GM21381 (cell line): ENCODE data around the gene SH2D2A.

Experiments
- ATAC-seq: cut with Tn5 transposase; IDR thresholded peaks from one replicate; pipeline ENCODE4 v1.9.1; 2021; ENCODE audit warnings: mild to moderate bottlenecking, moderate library complexity; ENCODE audit not compliant: unreplicated experiment

The SH2D2A gene

DNA sequence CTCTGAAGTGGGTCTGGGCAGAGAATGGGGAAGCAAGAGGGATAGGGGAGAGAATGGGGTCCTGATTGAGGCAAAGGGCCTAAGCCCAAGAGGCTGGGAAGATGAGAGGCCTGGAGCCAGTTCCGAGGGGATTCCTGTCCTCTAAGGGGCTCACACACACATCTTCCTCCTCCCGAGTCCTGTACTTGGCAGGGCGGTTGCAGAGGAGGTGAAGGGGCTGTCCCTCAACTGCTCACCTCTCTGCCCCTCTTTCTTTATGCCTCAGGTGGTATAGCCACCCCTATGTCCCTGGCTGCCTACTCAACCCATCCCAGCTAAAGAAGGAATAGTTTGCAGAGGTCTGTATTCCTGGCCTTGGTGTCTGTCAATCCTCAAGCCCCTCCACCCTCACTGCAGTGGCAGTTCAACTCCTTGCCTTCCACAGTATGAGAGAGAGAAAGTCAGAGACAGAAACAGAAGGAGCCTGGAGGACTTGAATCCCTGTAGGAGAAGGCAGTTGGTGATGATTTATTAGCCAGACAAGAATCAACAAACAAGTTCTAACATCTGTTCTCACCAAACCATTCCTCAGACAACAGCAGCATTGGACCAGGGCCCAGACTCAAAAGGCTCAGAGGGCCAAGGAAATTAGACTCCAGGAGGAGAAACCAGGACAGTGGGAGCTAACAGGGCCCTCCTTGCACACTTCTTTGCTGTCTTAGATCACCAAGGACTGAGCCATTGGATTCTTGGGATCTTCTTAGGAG, 10.7 kb downstream of the SH2D2A start:
- ATAC-seq: no peak

DNA sequence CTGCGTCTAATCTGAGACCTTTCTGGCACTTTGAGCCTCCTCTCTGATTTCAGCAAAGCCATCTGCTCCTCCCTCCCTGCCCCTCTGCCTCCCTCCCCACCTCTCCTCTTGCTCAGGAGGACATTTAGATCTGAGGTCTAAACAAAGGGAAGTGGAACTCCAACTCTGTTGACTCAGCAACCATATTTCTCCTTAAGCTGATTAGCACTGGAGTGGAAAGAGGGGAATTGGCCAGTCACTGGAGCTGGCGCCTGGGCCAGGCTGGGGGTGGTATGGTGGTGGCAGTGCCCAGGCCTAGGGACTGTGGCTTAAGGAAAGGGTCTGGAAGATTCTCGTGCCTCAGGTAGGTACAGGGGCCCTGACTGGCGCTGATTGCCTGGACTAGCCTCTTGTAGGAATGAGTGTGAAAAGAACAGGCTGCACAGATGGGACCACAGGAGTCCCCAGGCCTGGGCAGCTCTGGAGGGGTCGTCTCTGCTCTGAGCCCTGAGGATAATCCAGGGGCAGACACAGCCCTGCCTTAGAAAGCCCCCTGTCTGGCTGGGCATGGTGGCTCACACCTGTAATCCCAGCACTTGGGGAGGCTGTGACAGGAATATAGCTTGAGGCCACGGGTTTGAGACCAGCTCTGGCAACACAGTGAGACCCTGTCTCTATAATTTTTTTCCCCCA, 11.9 kb downstream of the SH2D2A start:
- no peak for ATAC-seq

DNA sequence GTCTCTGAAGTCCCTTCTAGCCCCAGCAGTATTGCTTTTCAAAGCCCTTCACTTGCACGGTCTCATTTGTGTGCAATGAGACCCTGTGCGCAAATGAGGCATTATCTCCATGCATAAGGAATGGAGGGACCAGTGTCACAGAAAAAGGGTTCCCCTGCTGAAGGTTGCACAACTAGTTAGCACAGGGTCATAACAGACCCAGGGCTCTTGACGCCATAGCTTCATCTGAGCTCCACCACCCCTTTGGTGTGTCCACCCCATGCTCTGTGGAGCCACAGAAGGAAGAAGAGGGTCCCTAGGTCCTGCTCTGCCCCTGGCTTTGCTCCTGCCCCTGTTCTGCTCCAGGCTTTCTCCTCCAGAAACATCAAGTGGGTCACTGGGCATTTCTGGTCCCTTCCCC, 12.6 kb downstream of the SH2D2A start:
- no peak for ATAC-seq

DNA sequence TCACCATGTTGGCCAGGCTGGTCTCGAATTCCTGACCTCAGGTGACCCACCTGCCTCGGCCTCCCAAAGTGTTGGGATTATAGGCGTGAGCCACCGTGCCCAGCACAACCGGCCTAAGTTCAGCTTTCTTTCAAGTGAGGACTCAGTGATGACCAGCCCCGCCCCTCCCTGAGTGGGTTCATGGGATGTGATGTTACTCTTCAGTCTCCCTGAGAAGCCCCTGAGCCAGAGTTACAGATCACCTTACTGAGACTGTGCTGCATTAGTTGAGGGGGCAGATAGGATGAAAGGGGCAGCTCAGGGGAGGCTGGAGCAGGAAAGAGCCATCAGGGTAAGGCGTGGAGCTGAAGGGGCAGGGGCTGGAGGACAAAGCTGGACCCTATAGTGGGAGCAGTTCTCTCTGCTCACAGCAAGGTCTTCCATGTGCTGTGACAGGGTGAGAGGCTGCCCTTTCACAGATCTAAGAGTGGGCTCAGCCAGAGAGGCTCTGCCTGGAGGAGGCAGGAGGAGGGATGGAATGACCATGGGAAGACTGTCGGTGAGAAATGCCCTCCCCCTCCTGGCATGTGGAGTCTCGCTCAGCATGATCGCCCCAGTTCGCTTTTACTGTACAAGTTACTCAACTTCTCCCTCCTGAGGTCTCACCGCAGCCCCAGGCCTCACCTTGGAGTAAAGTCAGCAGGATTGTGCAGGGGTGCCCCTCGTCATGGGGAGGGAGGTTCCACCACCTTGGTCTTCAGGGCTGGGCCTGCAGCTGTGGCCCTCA, 13.4 kb downstream of the SH2D2A start:
- ATAC-seq: no peak

DNA sequence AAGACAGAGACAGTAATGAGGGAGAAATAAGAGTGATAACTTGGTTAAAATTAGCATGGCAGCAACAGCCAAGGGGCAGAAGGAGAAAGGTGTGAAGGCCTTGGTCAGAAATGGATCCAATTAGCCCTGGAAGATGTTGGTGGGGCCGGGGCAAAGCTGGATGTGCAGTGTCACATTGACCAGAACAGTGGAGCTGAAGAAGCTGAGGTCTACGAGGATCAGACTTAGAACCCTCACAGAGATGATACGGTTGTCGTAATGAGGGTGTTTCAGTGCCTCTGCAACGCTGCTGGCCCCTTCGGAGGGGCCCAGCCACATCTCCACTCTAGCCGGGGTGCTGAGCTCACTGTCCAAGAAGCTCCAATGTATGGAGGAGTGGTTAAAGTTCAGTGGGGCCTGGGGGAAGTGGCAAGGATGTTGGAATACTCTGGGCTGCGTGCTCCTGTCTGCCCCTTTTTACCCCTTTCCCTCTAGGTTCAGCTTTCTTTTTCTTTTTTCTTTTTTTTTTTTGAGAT, 14.2 kb downstream of the SH2D2A start:
- no peak for ATAC-seq

DNA sequence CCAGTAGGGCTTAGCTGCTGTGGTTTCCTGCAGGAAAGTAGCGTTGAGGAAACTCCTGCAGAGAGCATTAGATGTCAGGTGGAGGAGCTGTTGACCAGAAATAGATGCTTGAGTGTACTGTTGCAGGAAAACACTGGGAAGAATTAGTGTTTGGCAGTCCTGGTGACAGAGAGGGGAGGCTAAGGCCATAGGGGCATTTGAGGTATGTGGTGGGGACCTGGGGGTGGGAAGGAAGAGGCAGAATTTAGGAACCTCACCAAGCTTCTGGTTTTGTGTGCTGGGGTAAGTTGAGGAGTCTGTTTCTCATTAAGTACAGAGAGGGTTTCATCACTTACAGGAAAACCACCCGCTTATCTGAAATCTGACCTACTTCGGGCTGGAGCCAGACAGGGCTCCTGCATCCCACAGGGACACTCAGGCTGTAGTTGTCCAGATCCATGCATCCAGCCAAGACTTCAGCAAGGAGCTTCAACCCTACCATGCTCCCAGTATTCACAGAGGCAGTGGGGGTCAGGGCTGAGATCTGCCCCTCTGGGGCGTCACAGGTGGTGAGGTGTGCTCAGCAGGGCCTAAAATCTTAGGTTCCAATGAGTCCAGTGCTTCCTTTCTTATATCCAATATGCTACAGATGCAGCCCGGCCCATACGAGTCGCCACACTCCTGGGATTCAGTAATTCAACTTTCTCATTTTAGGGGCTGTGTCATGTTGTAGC, 15.1 kb downstream of the SH2D2A start:
- no peak for ATAC-seq

DNA sequence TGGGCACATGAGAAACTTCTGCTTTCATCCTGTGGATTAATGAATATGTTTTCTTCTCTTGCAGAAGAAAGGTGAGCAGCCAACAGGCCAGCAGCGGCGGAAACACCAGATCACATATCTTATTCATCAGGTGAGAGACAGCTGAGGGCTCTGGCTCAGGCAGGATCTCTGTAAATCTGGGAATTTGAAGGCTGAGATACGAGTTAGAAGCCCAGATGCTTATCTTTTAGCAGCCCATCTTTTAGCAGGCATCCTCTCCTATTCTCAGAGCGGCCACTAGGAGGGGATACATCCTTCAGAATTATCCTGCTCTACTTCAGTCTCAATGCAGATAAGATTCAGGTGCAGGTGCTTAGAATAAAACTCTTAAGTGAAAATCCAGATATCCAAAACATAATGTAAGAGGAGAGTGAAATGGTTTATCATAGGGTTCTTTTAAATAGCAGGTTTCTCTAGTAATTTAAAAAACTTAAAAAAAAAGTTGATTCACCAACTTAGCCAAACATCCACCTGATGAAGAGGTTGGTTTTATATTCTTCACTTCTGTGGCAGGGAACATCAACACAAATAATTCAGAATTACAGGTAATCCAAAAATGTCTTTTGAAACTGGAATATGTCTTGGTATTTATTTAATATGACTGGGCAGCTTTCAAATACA, 19.3 kb downstream of the SH2D2A start:
- ATAC-seq: no peak

DNA sequence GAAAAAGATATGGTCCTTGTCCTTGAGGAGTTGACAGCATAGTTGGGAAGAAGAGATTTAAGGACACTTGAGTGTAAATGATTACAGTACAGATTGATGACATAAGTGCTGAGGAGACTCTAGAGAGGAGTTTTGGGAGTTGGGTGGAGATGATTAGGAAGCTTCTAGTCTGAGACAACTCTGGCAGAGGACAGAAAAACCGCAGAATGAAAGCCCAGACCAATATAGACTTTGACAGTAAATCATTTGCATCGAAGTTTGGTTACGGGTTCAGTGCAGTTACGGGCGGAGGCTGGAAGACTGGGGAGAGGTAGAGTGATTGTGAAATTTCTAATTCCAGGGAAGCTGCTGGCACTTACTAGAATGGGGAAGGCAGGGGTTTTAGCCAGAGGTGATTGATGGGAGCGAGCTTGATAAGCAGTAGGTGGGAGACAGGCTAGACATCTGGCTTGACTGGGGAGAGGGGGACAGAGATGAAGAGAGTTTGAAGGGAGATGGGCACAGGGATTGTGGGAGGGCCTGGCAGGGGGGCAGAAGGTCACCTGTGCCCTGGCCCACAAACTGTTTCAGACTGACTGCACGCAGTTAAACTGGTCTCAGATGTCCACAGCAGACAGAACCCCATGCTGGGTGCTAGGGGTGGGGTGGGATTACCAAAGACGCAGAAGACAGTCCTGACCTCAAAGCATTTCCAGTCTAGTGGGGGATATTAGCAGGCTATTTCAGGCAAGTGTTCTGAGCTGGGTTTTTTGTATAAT, 20.1 kb downstream of the SH2D2A start:
- no peak for ATAC-seq

DNA sequence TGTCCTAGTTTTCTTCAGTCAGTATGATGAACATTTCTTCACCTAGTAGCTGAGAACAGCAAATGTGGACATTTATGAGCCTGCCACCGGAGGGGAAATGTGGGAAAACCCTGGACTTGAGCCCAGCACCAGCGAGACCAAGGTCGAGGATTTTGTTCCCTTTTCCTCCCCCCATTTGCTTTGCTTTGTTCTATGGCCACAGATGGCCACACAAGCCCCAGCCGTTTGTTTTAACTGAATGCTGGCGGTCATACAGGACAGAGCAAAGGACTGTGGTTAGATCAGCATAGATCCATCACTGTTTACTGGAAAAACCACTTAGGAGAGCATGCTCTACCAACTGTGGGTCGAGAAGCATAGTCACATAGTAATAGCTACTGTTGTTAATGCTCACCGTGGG, 20.9 kb downstream of the SH2D2A start:
- no peak for ATAC-seq

DNA sequence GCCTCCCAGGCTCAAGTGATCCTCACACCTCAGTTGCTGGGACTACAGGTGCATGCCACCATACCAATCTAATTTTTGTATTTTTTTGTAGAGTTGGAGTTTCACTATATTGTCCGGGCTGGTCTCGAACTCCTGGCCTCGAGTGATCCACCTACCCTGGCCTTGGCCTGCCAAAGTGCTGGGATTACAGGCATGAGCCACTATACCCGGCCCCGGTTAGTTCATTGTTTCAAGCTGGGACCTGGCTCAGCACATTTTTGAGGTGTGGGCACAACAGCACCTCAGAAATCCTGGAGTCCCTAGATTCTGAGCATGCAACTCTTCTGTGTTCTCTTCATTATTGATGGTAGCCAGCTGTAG, 21.3 kb downstream of the SH2D2A start:
- no peak for ATAC-seq

DNA sequence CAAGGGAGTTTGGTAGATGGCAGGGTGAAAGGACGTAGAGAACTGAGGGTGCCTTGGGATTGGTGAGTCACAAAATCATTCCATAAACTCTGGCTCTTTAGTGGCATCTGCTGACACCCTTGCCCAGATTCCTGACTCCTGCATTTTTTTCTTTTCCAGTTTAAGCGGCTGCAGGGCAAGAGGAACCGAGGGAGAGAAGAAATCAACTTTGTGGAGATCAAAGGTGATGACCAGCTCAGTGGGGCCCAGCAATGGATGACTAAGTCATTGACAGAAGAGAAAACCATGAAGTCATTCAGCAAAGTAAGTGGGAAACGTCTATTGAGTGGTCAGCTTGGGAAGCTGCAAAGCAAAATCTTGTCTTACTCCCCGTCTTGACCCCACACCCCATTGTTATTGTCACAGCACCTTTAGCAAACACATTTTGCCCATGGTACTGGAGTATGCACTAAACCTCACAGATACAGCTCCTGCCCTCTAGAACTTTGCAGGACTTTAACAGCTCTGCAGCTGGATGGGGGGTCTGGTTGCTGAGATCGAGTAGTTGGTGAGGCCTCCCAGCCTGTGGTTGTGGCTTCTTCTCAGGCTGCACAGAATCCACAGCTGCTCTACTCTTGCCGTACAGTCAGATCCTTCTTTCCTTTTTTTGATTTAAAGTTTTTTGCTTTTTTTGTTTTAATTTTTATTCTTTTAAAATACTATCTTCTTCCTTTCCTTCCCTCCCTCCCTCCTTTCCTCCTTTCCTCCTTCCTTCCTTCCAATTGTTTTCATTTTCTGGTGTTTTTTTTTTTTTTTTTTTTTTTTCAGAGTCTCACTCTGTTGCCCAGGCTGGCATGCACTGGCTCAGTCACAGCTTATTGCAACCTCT, 21.9 kb downstream of the SH2D2A start:
- ATAC-seq: no peak

DNA sequence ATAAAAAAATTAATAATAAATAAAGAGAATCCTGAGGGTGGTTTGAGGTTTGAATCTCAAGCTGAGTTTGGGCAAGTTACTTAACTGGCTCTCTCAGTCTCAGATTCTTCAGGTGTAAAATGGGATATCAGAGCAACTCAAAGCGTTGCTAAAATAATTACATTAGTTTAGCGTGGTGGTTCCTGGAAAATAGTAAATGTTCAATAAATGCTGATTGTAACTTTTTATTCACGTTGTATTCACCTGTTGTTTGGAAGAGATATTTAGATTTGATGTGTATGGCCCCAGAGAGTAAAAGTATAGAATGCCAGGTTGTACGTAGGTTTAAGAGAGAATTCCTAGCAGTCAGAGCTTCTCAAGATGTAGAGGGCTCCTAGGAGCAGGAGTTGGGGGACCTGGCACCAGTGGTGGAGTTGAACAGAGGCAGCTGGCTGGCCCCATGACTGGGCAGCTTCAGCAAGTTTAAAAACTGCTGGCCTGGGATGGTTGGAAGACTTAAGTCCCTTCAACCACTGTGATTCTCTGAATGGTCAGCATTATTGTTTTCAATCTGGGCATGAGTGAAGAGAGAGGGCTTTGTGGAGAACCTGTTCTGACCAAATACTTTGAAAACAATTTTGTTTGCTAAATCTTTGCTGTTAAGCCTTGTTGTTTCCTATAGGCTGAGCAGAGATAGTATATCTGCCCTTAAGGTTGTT, 26.9 kb downstream of the SH2D2A start:
- ATAC-seq: no peak

DNA sequence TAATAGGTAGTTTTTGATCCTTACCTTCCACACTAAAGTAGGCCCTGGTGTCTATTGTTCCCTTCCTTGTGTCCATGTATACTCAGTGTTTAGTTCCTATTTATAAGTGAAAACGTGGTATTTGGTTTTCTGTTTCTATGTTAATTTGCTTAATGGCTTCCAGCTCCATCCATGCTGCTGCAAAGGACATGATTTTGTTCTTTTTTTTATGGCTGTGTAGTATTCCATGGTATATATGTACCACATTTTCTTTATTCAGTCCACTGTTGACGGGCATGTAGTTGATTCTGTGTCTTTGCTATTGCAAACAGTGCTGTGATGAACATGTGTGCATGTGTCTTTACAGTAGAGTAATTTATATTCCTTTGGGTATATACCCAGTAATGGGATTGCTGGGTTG, 28.5 kb downstream of the SH2D2A start:
- ATAC-seq: no peak

DNA sequence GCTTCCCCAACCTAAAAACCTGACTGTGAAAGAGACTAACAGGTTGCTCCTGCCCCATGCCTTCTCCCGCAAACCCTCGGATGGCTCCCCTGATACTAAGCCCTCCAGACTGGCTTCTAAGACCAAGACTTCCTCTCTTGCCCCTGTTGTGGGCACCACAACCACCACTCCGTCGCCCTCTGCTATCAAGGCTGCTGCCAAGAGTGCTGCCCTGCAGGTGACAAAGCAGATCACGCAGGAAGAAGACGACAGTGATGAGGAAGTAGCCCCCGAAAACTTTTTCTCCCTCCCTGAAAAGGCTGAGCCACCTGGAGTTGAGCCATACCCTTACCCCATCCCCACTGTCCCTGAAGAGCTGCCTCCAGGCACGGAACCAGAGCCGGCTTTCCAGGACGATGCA, 30.0 kb downstream of the SH2D2A start:
- ATAC-seq: no peak

DNA sequence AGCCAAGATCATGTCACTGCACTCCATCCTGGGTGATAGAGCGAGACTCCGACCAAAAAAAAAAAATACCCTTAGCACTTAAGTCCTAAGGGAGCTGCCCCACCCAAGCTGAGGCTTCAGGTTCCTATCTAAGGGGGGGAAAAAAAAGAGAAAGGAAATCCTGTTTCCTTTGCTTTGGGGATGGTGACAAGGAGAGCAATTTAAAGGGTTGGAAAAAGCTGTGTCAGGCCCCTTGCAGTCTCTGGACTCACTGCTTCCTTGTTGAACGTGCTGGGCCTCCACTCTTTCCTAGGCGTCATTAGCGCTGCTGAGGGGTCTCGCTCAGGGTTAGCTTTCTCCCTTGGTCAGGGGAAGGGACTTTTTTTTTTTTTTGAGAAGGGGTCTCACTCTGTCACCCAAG, 31.2 kb downstream of the SH2D2A start:
- ATAC-seq: no peak

DNA sequence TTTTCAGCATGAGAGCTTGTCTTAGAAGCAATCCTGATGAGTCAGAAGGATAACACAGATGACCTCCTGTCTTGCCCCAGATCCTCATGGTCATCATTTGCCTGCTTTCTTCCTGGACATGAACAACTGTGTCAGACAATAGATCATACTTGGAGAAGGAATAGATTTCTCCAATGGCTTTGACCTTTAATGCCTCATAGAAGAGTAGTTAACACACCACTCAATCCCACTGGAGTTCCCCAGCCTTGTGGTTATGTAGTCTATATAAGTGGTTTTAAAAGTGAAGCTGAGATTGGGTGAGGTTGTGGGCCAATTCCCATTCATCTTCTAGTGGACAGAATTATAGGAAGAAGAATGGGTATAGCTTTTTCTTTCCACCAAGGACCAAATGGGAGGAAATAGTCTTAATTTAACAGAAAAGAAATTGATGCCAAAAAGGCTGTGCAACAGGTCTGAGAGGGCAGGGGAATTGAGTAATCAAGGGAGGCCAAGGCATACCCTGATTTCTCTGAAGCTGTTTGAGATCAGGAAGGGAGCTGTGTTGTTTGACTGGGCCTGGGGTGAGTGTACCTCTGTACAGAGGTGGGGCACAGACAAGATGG, 35.0 kb downstream of the SH2D2A start:
- ATAC-seq: no peak

DNA sequence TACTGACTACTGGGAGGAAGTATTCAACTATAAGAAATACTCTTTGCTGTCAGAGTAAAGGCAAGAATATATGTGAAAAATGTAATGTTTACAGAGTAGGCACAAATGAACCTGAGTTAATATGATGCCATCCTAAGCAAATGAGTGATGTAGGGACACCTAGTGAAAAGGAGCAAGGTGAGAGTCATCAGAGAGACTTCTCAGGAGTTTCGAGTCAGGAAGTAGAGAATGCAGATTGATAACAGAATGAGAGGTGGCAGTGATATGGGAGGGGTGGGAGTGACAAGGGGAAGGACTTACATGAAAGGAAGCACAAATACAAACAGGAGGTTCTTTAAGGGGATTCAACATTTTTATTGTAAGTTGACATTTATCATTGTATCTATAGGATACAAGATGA, 39.1 kb downstream of the SH2D2A start:
- no peak for ATAC-seq

DNA sequence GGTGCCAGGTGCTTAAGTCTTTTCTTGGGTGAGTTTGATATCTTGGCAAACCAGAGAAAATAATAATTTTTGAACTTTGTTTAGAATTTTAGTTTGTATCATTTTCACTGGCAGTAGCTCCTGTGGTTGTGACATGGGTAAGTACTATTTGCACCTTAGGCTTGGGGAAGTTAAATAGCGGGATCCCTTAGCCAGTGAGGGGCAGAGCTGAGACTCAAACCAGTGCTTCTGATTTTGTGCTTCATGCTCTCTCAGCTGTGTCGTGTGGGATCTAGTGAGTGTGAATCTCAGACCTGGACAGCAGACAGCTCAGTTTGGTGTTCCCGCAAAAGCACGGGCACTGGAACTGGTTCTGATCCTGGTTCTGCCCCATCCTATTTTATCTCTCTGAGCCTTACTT, 39.7 kb downstream of the SH2D2A start:
- ATAC-seq: no peak
